Smooth muscle cell of the brain vasculature (primary cell): ENCODE results near the gene SKP1.
A peak's percentile ranks its signal among the peaks of the same experiment; 100 is the strongest.

Source experiments
- DNase-seq: peaks from one replicate; pipeline ENCODE4 v3.0.0-alpha.2; 2012; ENCODE audit warnings: low read depth, low spot score

The SKP1 gene

DNA sequence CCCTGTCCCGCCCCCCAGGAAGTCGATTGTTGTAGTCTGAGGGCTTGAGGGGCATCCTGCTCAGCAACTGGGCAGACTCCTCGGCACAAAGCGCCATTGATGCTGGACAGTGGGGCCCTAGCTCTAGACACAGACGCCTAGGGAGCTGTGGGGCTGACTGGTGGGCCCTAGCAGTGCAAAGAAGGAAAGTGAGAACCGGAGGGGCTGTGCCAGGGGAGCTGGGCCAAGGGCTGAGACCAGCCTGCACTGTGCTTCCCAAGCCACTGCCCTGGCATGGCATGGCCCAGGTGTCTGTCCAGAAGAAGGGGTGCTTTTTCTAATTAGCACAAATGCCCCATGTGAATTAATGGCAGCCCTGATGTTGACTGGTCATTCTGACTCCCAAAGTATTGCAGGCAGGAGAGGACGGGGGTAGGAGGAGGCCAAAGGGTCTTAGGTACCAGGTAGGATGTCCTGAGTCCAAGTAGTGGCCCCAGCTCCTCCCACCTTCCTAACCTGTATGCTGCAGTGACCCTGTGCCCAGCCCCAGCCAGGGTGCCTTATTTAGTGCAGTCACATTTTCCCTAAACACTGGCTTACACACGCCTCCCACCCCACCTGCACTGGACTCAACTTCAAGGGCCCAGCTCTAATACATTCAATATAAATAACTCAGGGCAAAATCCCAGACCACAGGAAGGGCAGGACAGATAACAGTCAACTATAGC lies 46.4 kb downstream of the SKP1 start:
- DNase-seq, result no peak

DNA sequence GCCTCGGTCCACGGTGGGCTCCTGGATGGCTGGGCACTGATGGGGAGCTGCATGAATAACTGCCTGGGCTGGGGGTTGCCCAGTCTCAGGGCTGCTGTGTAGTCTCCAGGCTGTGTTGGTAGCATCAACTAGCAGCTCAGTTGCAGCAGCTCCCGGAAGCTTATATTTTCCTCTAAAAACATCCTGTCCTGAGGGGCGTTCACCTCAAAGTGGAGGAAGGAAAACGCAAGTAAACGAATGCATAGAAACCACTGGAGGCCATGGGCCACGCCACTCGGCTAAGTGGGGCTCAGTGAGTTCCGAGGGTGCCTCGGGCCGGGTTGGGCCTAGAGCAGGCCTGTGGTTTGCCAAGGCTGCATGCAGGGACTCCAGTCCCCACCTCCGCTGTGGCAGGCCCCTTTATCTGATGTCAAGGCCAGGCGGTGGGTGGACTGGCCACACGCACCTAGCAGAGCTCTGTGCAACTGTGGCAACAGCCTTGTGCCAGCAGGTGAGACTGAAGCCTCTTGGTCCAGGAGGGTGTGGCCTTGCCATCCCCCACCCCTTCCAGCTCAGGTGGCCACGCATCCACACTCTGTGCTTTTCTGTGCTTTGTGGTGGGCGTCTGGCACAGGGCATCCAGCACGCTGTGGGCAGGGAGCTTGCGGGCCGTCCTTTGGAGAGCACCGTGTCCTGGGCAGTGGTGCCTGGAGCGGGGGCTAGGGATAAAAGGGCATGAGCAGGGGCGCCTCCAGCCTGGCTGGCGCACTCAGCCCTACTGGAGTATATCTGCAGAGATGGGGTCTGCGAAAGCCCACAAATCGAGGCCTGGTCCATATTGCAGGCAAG lies 47.1 kb downstream of the SKP1 start:
- DNase-seq, result no peak

DNA sequence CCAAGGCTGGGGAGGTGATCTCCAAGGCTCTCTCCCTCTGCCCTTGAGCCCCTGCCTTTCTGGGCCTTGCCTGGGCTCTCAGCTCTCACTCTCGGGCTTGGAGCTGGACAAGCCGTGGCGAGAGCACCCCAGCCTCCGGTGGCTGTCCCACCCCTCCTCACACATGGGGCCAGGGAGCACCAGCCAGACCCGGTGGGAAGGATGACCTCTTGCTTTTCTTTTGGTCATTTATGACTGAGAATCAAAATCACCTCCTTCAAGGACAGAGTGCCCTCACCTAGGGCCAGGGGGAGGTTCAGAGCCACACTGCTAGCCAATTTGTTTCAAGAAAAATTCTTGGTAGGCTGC lies 48.1 kb downstream of the SKP1 start:
- no peak for DNase-seq

DNA sequence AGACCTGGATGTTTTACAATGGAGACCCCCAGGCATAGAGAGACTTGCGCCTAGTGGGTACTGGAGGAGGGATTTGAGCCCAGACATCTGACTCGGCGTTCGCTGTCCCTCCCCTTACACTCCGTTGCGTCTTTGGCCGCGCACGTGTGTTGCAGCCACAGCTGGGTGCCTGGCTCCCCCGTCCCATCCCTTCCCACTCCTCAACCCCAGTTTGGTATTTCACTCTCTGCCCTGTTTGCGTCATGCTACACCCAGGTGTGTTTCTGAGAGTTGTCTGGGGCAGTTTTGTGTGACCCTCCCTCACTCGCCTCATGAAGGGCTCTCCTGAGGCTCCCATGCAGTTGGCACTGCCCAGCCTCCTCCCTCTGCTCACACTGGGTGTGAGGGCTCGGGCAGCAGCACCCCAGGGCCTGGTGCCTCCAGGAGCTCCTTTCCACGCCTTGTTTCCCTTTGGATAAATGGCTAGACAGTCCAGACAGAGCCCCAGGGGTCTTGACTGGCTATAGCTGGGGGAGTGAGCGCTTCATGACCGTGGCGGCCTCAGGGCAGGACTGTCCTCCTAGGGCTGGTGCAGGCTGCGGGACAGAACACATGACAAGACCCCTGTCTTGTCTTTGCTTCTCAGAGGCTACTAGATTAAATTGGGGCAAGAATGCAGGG lies 48.6 kb downstream of the SKP1 start:
- DNase-seq, result no peak

DNA sequence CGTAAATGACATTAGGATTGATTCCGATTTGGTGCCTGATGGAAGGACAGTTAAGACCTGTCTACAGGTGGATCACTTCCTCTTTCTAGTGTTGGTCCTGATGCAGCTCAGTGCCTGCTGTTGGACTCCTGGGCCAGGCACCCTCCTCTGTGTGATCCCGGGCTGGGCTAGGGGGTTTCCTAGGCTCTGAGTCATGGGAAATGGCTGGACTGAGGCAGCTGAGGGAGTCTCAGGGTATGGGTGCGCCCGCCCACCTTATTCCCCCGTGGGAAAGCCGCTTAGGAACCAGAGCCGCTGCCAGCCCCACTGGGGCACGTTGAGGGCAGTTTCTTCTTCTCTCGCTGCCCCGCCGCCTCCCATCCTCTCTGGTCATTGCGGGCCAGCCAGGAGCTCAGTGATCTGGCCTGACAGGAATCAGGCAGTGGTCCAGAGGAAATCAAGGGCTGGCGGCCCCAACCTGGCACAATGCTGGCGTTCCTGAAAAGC lies 49.3 kb downstream of the SKP1 start:
- DNase-seq, result no peak

DNA sequence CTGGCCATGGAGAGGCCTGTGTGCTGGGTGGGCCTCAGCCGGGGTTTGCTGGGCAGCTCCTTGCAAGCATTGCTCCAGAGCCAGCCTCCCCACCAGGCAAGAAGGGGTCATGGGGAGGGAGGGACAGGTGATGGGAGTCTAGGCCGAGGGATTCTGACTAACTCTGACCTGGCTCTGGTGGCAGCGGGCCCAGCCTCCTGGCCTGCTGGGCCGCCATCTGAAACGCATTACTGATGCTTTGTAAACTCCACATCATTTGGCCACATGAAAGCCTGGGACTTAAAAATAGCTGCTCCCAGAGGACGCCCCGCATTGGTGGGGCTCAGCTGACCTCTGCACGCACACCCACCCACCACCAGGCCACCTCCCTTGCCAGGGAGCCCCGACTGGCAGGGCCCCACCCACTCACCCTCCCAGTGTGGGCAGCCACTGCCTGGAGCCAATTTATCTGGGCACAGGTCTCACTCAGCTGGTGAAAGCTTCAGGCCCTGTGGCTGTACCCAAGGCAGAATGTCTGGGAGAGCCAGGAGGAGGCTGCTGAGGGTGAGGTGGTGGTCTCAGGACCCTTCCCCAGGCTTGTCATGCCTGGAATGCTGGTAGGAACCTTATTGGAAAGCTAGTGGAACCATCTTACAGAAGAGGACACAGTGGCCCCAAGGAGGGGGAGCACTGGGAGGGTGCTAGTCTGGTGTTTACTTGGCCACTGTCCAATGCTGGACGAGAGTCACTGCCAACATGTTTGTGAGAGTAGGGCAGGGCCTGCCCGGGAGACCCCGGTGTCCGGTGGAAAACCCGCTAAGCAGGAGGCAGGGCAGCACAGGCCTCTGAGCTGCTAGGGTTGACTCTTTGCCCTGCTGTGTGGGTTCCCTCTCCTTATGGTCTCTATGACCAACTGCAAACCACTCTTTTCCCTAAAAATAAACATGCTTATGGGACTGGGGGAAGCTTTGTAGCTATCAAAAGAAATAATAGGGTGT lies 51.4 kb downstream of the SKP1 start:
- peak; percentile 68 for DNase-seq

DNA sequence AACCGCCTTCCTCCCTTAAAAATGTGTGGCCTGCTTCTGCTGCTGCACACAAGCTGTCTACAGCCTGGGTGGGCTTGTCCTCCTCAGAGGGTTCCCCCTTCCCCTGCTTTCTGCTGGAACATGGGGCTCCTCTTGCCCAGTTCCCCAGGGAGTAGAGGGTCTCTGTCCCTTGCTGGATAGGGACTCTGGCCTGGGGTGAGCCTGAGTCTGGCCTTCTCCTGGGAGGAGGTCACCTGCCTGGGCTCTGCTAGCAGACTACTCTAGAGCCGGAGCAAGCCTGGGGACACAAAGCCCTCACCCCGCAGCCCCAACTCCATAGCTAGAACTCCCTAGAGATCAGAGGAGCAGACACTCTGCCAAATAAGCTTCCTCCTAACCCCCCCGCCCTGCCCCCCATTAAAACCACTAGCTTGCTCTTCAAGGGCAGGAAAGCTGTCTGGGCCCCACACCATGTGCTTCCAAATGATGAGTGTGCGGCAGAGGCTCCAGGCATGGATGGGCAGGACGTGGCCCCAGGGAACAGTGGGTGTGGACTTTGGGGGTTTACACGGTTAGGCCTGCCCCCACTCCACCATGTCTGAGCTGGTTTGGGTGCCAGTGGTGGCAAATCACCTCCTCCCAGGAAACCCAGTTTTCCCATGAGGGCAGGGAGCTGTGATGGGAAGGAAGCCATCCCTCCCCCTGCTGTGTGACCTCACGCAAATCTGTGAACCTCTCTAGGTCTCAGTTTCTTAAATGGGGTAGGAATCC lies 52.3 kb downstream of the SKP1 start:
- no peak for DNase-seq

DNA sequence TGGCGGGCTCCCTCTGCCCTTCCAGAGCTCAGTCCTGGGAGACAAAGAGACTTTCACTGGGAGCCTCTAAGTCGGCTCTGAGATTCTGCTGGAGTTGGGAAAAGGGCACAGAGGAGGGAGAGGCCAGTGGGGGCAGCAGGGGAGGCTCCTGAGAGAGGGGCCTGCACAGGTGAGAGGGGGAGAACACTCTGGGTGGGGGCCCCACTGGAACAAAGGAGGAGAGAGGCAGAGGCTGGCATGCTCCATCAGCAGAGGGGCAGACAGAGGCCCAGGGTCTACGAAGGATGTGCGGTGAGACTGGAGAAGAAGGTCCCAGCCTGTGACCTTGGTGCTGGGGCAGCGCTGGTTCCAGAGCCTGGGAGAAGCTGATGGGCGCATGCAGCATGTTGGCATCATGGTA lies 53.4 kb downstream of the SKP1 start:
- no peak for DNase-seq

DNA sequence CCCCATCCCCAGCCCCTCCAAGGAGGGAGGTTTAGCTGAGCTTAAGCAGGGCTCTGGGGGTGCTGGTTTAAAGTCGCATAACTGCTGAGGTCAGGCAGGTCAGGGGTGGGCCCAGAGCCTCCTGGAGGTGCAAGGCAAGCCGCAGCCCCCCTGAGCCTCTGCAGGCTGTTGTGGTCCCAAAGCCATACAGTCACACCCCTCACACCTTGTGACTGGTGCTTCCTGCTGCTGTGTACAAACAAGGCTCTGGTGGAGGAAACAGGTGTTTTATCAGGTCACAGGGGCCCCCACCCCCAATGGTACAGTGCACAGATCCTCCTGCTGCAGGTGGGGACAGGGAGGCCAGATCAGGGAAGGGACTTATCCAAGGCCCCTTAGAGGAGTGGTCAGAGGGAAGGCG lies 54.2 kb downstream of the SKP1 start:
- no peak for DNase-seq

DNA sequence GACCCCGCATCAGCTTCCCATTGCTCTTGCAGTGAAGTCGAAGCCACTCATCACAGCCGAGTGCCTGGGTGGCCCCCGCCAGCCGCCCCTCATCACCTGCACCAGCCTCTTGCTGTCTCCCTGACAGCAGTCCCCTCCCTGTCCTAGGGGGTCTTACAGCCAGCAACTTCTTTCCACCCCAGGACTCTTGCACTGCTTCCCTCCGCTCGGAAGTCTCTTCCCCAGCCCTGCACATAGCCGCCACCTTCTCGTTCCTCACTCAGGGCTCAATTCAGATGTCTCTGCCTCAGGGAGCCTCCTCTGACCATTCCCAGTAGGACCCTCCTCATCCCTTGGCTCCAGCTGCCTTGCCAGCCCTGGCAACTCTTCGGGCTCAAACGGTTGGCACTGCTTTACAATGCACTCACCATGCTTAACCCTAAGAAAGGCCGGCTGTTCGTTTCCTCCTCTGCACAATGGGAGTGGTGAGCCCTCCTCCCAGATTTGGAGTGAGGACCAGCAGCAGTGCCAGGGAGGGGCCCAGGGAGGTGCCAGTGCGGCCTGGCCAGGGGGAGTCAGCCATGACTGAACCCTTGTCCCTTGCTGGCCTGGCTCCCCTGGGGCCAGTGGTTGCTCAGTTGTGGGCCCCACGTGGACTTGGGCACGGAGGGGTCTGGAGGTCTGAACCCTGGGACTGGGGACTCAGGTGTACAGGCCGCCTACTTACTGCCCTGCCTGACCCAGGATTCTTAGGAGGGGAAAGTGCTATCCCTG lies 56.2 kb downstream of the SKP1 start:
- no peak for DNase-seq

DNA sequence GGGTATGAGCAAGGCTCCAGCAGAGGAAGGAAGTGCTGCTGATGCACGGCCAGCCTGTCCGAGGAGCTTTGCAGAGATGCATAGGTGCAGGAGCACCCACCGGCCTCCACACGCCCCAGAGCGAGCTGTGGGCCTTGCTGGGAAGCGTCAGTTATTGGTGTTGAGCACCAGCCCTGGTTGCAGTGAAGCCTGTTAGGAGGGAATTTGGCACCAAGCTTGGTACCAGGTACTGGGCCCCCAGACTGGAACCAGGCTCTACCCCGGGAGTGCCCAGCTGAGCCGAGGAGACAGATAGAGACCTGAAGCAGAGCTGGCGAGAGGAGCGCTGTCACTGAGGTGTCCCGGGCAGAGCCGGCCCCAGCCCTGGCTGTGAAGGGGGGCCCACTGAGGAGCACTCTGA lies 57.0 kb downstream of the SKP1 start:
- no peak for DNase-seq

DNA sequence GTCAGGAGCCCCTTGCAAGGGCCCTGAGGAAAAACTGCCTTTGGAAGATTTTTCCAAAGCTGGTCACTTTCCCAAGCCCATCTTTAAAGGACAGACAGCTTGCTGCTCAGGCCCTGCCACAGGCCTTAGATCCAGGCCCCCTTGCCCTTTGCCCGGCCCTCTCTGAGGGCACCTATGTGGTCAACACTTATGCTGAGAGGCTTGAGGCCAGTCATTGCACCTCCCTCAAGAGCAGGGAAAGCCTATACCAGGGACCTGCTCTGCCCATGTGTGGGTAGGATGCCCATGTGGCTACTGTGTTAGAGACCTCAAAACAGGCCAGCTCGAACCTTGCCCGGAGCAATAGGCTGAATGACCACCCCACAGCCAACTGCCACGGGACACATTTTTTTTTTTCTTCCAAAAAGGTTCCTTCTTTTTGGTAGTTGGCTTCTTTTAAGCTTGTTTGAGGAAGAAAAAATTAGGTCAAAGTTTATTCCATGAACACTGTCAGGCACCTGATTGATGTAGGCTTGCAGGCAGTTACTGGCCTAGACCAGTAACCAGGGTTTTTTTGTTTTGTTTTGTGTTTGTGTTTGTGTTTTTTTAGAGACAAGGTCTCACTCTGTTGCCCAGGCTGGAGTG lies 58.4 kb downstream of the SKP1 start:
- DNase-seq, result no peak

DNA sequence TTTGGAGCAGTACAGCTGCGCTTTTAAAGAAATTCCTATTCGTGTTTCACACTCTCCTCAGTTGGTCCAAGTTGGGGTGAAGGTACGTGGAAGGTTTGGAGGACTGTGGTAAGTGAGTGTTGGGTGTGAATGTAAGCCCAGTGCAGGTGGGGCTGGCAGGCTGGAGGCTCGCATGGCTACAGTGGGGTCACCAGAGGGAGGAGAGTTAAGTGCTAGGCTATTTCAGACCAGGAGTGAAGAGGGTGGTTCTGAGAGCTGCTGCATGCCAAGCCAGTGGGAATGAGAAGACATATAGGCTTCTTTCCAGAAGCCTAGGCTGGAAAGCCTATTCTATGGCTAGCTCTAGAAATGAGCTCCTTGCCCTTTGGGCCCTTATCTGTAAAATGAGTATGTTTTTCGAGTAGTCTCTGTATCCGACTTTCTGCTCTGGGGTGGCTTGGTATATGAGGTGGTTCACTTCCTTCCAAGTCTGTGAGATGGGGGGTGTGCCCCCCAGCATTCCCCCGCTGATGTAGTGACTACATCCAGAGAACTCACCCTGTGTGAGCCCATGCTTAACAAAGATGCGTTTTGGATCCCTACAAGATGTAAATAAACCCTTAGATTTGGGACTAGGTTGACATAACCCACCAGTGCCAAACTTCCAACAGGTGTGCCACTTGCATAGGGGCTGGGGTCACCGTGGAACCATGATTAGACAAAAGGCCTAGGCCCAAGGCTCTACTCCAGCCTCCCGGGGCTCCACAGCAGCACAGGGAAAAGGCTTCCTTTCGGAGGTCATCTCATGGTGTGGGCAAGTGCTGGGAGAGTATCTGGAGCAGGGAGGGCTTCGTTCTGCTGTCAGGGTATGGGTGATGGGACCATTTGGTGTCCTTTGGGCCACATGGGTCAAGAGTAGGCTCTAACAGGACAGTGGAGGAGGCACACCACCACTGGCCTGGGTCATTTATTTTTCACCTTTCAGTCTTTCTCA lies 59.7 kb downstream of the SKP1 start:
- no peak for DNase-seq

DNA sequence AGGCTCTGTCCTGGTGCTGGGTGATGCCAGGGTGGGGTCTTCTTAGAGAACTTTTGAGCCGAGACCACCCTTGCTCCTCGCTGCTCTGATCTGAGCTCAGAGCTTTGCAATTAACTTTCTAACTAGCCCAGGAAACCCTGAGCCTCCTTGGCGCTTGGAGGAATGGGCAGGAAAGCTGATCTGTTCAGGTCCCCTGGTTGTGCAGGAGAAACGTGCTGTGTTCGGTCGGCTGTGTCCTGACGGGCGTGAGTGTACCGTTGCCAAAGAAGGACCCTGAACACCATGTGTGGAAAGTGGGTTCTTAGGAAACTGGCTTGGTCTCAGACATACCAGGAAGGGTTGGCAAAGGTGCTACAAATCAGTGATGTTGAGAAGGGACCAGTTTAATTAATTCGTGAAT lies 60.5 kb downstream of the SKP1 start:
- no peak for DNase-seq

DNA sequence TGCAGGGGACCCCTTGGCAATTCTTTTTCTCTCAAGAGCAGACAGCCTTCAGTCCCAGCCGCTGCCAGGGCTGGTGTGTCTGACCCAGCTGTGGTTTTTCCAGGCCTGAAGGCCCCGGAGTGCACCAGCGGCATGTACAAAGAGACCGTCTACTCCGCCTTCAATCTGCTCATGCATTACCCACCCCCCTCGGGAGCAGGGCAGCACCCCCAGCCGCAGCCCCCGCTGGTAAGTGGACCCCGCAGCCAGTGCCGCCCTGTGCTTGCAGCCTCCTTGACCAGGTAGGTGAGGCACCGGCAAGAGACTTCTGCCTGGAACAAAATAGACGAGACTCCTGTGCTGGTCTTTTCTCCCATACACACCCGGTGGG lies 61.0 kb downstream of the SKP1 start:
- DNase-seq, result no peak

DNA sequence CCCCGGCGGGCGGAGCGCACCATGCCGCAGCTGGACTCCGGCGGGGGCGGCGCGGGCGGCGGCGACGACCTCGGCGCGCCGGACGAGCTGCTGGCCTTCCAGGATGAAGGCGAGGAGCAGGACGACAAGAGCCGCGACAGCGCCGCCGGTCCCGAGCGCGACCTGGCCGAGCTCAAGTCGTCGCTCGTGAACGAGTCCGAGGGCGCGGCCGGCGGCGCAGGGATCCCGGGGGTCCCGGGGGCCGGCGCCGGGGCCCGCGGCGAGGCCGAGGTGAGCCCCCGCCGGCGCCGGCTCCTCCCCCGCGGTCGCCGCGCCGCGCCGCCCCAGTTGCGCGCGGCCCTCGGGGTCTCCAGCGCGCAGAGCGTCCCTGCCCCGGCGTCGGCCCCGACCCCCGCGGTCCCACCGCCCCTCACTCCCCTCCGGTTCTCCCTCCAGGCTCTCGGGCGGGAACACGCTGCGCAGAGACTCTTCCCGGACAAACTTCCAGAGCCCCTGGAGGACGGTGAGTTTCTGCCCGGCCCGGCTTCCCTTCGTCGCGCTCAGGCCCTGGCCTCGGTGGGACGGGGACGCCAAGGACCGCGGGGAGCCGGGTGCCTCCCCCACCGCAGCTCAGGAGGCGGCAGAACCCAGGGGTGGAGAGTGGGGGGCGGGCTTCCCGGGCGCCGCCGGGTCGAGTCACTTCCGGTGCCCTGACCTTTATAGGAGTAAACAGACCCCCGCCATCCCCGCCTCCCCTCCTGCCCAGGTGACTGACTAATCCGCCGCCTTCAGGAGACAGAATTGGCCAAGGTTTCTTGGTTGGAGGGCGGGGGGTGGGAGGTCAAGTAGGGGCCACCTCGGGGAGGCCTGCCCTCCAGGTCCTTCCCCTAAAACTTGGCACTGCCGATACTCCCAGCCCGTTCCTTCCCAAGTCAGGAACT lies 61.6 kb downstream of the SKP1 start:
- no peak for DNase-seq
